ENCODE measurements around the gene ADGRL4. TPM values are rescaled to one million over a fixed set of nuclear protein-coding genes. Genes with fewer than 3 reads are reported as not detected.

The ADGRL4 gene
- total and polyA plus RNA-seq, 9 of the 15 experiments (the other 6 are each of a cell fraction or from before 2014, with no cell fraction given) = not detected

DNA sequence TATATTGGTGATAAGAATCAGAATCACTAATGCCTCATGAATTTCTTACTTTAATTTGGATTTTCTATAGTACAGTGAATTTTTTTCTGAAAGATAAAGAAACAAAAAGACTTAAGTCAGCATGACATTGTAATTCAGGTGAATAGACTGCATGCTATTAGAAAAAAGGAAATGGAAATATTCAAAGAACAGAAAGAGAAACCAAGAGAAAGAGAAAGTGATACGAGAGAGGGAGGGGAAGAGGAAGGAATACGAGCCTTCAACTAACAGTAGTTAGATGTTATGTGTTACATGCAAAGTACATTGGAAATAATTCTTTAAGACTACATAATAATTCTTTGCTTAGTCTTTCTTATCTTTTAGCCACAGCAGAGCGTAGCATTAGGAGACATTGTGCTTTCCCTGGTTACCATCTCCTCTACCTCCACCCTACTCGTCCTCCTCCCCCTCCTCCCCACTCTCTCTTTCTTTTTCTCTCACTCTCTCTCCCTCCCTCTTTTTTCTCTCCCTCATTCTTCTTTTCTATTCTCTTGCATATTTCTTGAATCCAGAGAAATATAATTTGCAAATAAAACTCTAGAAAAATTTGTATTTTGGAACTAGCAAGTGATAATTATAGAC is 46.4 kb upstream of the ADGRL4 start (continued):
- no peak for TF ChIP-seq NCOA4 (IDR thresholded peaks at IDR 0.05; ENCODE audit: partially characterized antibody)
- no peak for TF ChIP-seq FOXK2 (conservative IDR thresholded peaks at IDR 0.05 in 1 of 2, IDR thresholded peaks at IDR 0.05 in 1 of 2; ENCODE audit: low read depth in 2 of 2)
- no peak for TF ChIP-seq ZNF316 (IDR thresholded peaks at IDR 0.05)

- in situ Hi-C loops (cut with MboI) = no loop called here
- no peak for FAIRE-seq
- POLR2A ChIA-PET = no interaction called here
Observed at GRCh38 chr1:79044974-79045650, 38.6 kb upstream of the ADGRL4 start.

More at GRCh38 chr1:79044974-79045650, 38.6 kb upstream of the ADGRL4 start:
- no TSS peak for BruUV-seq (replicated peaks)
- H3K27me3 ChIP-seq (ENCODE audit: control insufficient read depth in 2 of 2, insufficient read depth in 2 of 2, low read length in 2 of 2) = no peaks in the 10 kb centered on the region
- H2AFZ ChIP-seq (ENCODE audit: low read depth, low read length) = no peak overlapping the region
- intact Hi-C loops (cut with micrococcal nuclease) = no loop called here
- CTCF ChIA-PET (ENCODE audit: low intra/inter-chr PET ratio) = no interaction called here
- TF ChIP-seq KLF6 (CRISPR knock-in tag; IDR thresholded peaks at IDR 0.05; ENCODE audit: borderline replicate concordance) (no peak), ESRRA (IDR thresholded peaks at IDR 0.05; ENCODE audit: borderline replicate concordance, low read depth) (no peak), ZZZ3 (IDR thresholded peaks at IDR 0.05) (no peak)
- H3K36me3 ChIP-seq (ENCODE audit: control insufficient read depth, insufficient read depth, low read length) = no peaks in the 10 kb centered on the region
- no peak overlapping the region for H3K4me3 ChIP-seq
- no peaks in the 10 kb centered on the region for H3K4me1 ChIP-seq (replicated peaks in 1 of 2; ENCODE audit: control insufficient read depth in 2 of 2, insufficient read depth in 2 of 2, low read length in 2 of 2)
- 0 out of 2 replicates have a peak, but pooled peaks cover 4% of the 10 kb centered on the region for H3K9me3 ChIP-seq (replicated peaks; ENCODE audit: control insufficient read depth, insufficient read depth, low read depth, low read length)
- no peak overlapping the region for H3K27ac ChIP-seq (ENCODE audit: extremely low read depth, low read depth, low read length)
- H3K9me1 ChIP-seq (ENCODE audit: control insufficient read depth, insufficient read depth, low read length) = no peaks in the 10 kb centered on the region
- DNase-seq (ENCODE audit: extremely low read depth in 1 of 4, low spot score in 3 of 4) (no peak), ATAC-seq (no peak)
- WGBS (ENCODE audit: insufficient coverage, low coverage, missing lambda C conversion rate) = 2% methylated on average over 18 of the region's 18 CpGs
- no peaks in the 10 kb centered on the region for H3K79me2 ChIP-seq (ENCODE audit: control insufficient read depth, insufficient read depth, low read length)
- H3K9ac ChIP-seq (ENCODE audit: insufficient read depth in 1 of 2, low read depth in 2 of 2, low read length in 2 of 2) = no peak overlapping the region
- no peak overlapping the region for H3K4me2 ChIP-seq (ENCODE audit: insufficient read depth, low read length)
- no peaks in the 10 kb centered on the region for H4K20me1 ChIP-seq (replicated peaks; ENCODE audit: control insufficient read depth, insufficient read depth, low read length)
